HG02642 (cell line): ENCODE data around the gene IL9.

Experiments
- ATAC-seq: cut with Tn5 transposase; IDR thresholded peaks from one replicate; pipeline ENCODE4 v1.9.1; 2021; ENCODE audit warnings: mild to moderate bottlenecking; ENCODE audit not compliant: unreplicated experiment, poor library complexity

Gene IL9

DNA sequence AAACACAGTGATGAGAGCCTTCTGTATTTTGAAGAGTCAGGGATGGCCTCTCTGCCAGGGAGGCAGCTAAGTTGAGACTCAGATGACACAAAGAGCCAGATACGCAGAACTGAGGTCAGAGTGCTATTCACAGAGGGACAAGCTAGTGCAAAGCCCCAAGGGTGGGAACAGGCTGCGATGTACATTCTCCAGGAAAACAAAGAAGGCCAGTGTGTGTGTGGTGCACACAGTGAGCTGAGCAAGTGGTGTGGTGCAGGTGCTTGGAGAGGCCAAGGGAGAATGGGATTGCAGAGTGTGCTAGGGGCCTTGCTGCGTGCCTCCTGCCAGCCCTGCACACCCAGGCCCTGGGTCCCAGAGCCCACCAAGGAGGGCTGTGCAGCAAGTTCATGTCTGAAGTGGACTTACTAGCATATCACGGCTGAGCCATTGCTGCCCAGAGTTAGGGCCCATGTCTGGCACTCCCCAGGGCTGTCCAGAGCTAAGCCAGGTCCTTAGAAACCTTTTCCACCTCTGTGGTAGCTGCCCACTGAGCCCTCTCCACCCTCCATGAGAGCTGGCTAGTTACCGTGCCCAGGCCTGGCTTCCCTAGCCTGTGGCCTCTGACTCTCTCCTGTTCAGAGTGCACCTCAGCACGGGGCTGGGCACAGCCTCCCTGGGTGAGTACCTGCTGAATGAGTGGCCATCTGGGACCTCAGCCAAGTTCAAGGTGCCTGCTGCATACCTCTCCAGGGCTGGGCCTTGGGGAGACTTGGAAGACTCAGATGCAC, 51.9 kb downstream of the IL9 start:
- ATAC-seq = no peak

GRCh38 chr5:135842737-135843136, 52.9 kb downstream of the IL9 start:
- no peak for ATAC-seq
